Prostate gland (tissue), 2 donors: ENCODE data around the gene CHI3L2. TPM values are rescaled to one million over a fixed set of nuclear protein-coding genes. Genes with fewer than 3 reads are reported as not detected.

ENCODE experiments used
- DNase-seq: peaks from one replicate; pipeline ENCODE4 v3.0.0-alpha.2; 2019; ENCODE audit warnings: low spot score
- H3K27ac ChIP-seq, 2 donors: fragments of 200-600 bp; sonication (generic); 2 replicates each; pipeline ENCODE4 v1.5.1; 2017 to 2019
- H3K27me3 ChIP-seq: fragments of 200-600 bp; sonication (generic); replicated peaks from 2 replicates; pipeline ENCODE4 v1.5.1; 2019; ENCODE audit not compliant: insufficient read depth
- H3K36me3 ChIP-seq, 2 donors: fragments of 200-600 bp; sonication (generic); 1 replicate in 1 of 2; 2 replicates in 1 of 2; pipeline versions ENCODE4 v1.5.1 to v1.8.1; 2017 to 2019
- H3K4me1 ChIP-seq: fragments of 200-600 bp; sonication (generic); replicated peaks from 2 replicates; pipeline ENCODE4 v1.5.1; 2019
- H3K4me3 ChIP-seq, 2 donors: fragments of 200-600 bp; sonication (generic); 2 replicates each; pipeline ENCODE4 v1.5.1; 2017 to 2019
- H3K9me3 ChIP-seq: fragments of 200-600 bp; sonication (generic); 2 replicates; pipeline ENCODE4 v1.5.1; 2017
- POLR2A ChIP-seq: fragments of 450-650 bp; IDR thresholded peaks from one replicate; pipeline ENCODE4 v1.6.1; 2016; ENCODE audit warnings: antibody characterized with exemption, mild to moderate bottlenecking
- POLR2AphosphoS5 ChIP-seq: sonication (generic); formaldehyde crosslinking; IDR thresholded peaks from one replicate; pipeline ENCODE4 v1.6.1; 2017; ENCODE audit warnings: antibody characterized with exemption
- WGBS: methylation state at CpG from one replicate; pipeline ENCODE4 v1.1.5; 2018; 5-methylcytosine and 5-hydroxymethylcytosine counted together
- intact Hi-C: fragments of 100-400 bp; cut with DNase I; formaldehyde crosslinking; loops from one replicate; pipeline ENCODE4 v1.14.2; 2022
- total RNA-seq, 2 donors: library from RNA; depleted of rRNA; stranded (reverse); fragments of >200 nt; gene quantifications; one replicate each; pipeline ENCODE4 v1.1.0, GENCODE V29; 2016
- TF ChIP-seq, protein P1 (sequence below), 4 experiments: fragments of 200-600 bp in 2 of 4; fragments of 450-650 bp in 2 of 4; sonication (generic) in 2 of 4; IDR thresholded peaks; 1 replicate in 3 of 4; 2 replicates in 1 of 4; pipeline ENCODE4 v1.5.1; 2016 to 2019; ENCODE audit warnings: antibody characterized with exemption in 4 of 4, mild to moderate bottlenecking in 2 of 4, moderate library complexity in 2 of 4

CHI3L2 gene
- total RNA-seq, 2 donors from 2014 or later, result 0.82 to 10.6 TPM

DNA sequence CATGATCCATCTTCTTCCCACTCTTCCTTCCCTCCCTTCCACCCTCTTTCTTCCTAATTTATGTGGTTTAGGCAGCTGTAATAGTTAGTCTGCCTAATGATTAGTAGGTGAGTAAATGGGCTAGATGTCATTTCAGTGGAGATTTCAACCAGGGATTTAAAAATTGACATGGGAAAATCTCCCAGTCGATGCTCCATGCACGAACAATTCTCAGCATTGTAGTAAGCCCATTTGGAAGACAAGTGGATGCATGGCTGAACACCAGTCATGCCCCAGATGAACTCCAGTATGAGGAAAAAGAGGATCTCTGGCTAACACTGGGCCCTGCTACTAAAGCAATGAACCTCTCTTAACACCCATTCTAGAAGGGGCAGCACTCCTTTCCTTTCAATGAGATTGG, 25.3 kb downstream of the CHI3L2 start:
- H3K4me1 ChIP-seq, result no peaks in the 10 kb centered on the region
- DNase-seq, result no peak
- H3K27ac ChIP-seq, result no peak overlapping the region
- H3K9me3 ChIP-seq, result no peaks in the 10 kb centered on the region
- intact Hi-C loops, result no loop called here
- 98% methylated on average over 2 of the region's 2 CpGs for WGBS
- TF ChIP-seq POLR2A (no peak), POLR2AphosphoS5 (no peak)
- TF ChIP-seq, protein P1, sequence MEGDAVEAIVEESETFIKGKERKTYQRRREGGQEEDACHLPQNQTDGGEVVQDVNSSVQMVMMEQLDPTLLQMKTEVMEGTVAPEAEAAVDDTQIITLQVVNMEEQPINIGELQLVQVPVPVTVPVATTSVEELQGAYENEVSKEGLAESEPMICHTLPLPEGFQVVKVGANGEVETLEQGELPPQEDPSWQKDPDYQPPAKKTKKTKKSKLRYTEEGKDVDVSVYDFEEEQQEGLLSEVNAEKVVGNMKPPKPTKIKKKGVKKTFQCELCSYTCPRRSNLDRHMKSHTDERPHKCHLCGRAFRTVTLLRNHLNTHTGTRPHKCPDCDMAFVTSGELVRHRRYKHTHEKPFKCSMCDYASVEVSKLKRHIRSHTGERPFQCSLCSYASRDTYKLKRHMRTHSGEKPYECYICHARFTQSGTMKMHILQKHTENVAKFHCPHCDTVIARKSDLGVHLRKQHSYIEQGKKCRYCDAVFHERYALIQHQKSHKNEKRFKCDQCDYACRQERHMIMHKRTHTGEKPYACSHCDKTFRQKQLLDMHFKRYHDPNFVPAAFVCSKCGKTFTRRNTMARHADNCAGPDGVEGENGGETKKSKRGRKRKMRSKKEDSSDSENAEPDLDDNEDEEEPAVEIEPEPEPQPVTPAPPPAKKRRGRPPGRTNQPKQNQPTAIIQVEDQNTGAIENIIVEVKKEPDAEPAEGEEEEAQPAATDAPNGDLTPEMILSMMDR (IDR thresholded peaks at IDR 0.05), result no peak
- no peaks in the 10 kb centered on the region for H3K27me3 ChIP-seq
- no peaks in the 10 kb centered on the region for H3K36me3 ChIP-seq
- no peak overlapping the region for H3K4me3 ChIP-seq

DNA sequence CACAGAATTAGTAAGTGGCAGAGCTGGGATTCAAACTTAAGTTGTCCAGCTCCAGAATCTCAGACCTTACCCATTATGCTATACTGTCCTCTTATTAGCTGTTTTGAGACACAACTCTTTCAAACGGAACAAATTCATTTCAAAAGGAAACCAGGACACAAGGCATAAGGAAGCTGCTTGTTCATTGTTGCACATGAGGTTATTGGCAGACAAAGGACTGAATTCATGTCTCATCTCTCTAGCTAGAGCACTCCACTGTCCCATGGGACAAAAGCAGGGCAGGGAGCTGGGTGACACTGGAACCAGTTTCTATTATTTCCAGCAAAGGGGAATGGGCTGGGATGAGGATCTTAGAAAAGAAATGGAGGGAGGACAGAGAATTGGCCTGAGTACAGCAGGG, 26.4 kb downstream of the CHI3L2 start:
- Histone ChIP-seq H3K36me3 (no peaks in the 10 kb centered on the region), H3K9me3 (no peaks in the 10 kb centered on the region), H3K4me1 (no peaks in the 10 kb centered on the region), H3K27ac (no peak overlapping the region), H3K4me3 (no peak overlapping the region), H3K27me3 (no peaks in the 10 kb centered on the region)
- TF ChIP-seq, protein P1 (IDR thresholded peaks at IDR 0.05), result no peak
- TF ChIP-seq POLR2A, result no peak
- TF ChIP-seq POLR2AphosphoS5, result no peak
- WGBS, result 34% methylated on average over 1 of the region's 1 CpG
- intact Hi-C loops, result no loop called here
- DNase-seq, result no peak

DNA sequence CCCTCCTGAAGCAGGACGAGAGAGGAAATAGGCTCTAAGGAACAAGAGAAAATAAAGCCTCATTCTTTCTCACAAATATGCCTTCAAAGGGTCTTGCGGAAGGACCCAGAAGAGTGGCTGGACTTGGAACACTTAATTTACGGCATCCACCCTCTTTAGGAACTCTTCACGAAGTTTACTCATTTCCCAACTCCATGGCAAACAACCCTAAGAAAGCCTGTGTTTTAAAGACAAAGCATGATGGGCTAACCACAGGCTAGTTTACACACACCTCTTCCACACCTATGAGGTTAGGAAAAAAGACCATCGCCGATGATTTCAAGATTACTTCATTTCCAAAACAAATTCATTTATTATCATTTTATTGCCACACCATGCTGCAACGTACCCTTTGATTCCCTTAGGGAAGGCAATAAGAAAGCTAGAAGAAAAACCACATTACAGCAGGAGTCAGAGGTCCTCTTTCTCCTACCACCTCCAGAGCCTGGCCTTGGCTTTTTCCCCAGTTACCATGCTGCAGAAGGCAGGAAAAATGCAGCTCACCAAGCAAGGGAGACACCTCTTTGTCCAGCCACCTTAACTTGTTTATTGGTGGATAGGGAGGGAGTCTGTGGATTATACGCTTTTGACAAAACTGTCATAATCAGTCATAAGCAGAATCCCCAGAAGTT, 29.6 kb downstream of the CHI3L2 start:
- Histone ChIP-seq H3K9me3 (no peaks in the 10 kb centered on the region), H3K36me3 (no peaks in the 10 kb centered on the region), H3K27ac (no peak overlapping the region), H3K27me3 (no peaks in the 10 kb centered on the region), H3K4me1 (no peaks in the 10 kb centered on the region), H3K4me3 (no peak overlapping the region)
- DNase-seq, result no peak
- intact Hi-C loops, result no loop called here
- 67% methylated on average over 8 of the region's 8 CpGs for WGBS
- TF ChIP-seq, protein P1 (IDR thresholded peaks at IDR 0.05), result no peak
- no peak for TF ChIP-seq POLR2A
- TF ChIP-seq POLR2AphosphoS5, result no peak

GRCh38 chr1:111267801-111268508, 40.4 kb downstream of the CHI3L2 start:
- H3K27me3 ChIP-seq, result peaks cover 10% of the 10 kb centered on the region
- H3K4me3 ChIP-seq, result no peak overlapping the region
- intact Hi-C loops, result no loop called here
- no peak for DNase-seq
- TF ChIP-seq POLR2A (no peak), POLR2AphosphoS5 (no peak)
- TF ChIP-seq, protein P1 (IDR thresholded peaks at IDR 0.05), result no peak
- H3K36me3 ChIP-seq, result no peaks in the 10 kb centered on the region
- H3K4me1 ChIP-seq, result no peaks in the 10 kb centered on the region
- no peak overlapping the region for H3K27ac ChIP-seq
- H3K9me3 ChIP-seq, result no peaks in the 10 kb centered on the region
- WGBS, result 68% methylated on average over 4 of the region's 4 CpGs
